Fibroblast of skin of scalp (primary cell): ENCODE measurements around the gene CRIP3.
"Not testable (repeated sequence)": the region's sequence is repeated elsewhere in the genome, so short reads cannot be mapped to it uniquely, and the experiment has no call there.

ENCODE experiments used
- DNase-seq: peaks from one replicate; pipeline ENCODE4 v3.0.0-alpha.2; 2013

CRIP3 gene

DNA sequence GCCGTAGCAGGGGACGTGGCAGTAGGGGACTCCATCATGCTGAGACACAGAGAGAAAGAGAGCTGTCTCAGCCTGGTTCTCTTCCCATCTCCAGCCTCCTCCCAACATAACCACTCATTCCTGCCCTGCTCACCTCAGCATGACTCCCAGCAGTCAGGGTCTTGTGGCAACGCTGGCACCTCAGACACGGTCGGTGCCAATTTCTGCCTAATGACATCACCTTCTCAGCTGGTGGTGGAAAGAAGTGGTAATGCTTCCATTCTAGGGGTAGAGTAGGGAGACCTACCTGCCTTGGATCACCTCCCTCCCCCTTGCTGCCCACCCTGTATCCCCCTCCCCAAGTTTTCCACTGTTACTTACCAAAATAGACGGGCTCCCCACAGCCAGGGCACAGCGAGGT is 2.5 kb downstream of the CRIP3 start:
- DNase-seq: no peak

DNA sequence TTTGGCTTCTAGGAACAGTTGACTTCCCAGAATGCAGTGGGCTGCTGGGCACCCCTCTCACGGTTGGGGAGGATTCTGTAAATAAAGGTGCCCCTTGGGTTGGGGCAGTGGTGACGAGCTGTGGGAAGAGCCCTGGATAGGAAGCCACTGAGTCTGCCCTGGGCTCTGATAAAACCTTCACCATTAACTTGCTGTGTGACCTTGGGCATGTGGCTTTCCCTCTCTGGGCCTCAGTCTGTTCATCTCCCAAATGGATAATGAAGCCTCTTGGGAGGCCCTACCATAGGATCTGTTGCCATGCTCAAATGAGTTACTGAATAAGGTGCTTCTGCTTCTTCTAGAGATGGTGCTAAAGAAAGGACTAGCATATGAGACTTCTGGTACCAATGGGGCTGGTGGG is 3.7 kb downstream of the CRIP3 start:
- DNase-seq: no peak

DNA sequence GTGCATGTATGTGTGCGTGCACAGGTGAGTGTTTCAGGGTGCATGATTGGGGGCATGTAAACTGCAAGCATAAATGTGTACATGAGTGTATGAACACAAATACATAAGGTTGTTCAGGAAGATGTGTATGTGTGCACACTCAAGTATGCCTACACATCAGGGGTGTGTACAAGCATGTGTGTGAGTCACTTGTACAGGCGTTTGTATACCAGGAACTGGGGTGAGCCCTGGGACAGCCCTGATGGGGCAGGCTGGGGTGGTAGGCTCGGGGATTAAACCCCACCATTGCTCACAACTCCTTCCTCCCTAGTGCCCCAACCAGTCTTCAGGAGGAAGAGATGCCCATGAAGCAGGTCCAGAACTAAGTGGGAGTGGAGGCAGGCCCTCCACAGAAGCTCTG is 4.3 kb downstream of the CRIP3 start:
- no peak for DNase-seq

DNA sequence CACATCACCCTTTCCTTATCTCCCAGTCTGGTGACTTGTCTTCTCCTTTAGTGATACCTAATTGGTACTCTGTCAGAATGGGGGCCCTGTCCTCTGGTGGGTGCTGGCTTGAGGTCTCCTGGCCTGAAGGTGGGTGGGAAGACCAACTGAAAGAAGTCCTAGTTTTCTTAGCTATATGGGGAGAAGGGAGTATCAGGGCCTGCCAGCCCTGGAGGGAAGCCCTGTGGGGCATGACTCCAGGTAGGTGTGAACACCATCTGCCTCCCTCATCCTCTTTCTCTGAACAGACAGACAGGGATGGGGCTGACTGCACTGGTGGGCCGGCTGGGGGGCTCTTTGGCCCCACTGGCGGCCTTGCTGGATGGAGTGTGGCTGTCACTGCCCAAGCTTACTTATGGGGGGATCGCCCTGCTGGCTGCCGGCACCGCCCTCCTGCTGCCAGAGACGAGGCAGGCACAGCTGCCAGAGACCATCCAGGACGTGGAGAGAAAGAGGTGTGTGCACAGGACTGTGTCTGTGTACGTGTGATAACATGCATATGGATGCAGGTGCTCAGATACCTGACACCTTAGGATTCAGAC is 4.8 kb downstream of the CRIP3 start:
- no peak for DNase-seq

DNA sequence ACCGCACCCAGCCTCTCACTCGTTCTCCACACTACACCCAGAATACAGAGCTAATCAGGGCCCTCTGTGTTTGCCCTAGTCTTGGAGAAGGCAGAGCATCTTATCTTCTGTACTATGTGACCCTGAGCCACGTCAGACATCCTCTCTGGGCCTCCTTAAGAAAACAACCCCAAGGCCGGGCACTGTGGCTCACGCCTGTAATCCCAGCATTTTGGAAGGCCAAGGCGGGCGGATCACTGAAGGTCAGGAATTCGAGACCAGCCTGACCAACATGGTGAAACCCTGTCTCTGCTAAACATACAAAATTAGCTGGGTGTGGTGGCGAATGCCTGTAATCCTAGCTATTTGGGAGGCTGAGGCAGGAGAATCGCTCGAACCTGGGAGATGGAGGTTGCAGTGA is 5.6 kb downstream of the CRIP3 start:
- not testable (repeated sequence) for DNase-seq

DNA sequence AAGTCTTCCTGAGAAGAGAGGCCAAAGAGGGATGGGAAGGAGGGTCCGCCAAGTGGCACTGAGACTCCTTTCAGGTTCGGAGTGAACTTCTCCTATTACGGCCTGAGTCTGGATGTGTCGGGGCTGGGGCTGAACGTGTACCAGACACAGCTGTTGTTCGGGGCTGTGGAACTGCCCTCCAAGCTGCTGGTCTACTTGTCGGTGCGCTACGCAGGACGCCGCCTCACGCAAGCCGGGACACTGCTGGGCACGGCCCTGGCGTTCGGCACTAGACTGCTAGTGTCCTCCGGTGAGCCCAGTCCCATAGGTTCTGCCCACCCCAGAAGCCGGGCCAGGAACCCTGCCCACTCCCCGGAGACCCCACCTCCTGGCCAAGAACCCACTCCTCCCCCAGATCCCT is 6.5 kb downstream of the CRIP3 start:
- no peak for DNase-seq

DNA sequence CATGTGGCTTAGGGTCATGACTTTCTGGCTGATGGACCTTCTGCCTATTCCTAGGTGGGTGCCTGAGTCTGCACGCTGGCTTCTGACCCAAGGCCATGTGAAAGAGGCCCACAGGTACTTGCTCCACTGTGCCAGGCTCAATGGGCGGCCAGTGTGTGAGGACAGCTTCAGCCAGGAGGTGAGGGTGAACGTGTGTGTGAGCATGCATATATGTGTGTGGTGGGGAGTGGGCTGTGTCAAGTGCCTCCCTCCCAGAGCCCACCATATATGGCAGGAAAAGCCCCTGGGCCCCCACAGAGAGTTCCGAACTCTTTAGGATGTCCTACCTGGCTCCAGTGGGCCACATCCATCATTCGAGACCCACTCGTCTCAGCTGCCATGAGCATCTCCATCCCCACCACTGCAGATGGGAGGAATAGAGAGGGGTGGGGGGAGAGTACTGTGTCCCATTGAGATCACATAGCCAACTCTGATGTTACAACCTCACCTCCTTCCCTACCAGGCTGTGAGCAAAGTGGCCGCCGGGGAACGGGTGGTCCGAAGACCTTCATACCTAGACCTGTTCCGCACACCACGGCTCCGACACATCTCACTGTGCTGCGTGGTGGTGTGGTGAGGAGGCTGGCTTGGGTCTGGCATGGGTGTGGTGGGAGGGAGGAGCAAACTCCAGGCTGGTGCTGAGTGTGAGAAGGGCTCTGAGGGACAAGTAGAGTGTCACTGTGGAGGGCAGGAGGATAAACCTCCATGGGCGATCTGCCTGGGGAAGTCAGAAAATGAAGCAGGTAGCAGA is 7.3 kb downstream of the CRIP3 start:
- DNase-seq: no peak

DNA sequence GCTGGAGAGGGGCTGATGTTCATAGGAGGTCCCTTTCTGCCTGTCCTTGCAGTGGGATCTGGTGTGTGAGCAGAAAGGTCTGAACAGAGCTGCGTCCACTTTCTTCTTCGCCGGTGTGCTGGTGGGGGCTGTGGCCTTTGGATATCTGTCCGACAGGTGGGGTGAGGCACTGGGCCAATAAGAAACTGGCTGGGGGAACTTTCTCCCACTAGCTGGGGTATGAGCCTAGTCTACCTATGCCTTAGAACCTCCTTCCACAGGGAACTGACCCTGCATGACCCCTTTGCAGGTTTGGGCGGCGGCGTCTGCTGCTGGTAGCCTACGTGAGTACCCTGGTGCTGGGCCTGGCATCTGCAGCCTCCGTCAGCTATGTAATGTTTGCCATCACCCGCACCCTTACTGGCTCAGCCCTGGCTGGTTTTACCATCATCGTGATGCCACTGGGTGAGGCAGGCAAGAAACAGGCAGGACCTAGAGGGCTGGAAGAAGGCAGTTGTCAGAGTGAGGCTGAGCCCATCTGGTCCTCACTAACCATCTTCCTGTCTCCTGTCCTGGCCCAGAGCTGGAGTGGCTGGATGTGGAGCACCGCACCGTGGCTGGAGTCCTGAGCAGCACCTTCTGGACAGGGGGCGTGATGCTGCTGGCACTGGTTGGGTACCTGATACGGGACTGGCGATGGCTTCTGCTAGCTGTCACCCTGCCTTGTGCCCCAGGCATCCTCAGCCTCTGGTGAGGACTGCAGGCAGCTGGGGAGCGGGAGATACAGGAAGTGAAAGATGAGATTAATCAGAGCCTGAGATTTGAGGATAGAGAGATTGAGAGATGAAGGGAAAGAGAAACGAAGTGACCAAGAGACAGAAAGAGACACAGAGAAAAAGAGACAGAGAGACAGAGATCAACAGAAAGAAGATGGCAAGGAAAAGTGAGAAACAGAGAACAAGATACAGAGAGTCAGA is 9.0 kb downstream of the CRIP3 start:
- DNase-seq: no peak

DNA sequence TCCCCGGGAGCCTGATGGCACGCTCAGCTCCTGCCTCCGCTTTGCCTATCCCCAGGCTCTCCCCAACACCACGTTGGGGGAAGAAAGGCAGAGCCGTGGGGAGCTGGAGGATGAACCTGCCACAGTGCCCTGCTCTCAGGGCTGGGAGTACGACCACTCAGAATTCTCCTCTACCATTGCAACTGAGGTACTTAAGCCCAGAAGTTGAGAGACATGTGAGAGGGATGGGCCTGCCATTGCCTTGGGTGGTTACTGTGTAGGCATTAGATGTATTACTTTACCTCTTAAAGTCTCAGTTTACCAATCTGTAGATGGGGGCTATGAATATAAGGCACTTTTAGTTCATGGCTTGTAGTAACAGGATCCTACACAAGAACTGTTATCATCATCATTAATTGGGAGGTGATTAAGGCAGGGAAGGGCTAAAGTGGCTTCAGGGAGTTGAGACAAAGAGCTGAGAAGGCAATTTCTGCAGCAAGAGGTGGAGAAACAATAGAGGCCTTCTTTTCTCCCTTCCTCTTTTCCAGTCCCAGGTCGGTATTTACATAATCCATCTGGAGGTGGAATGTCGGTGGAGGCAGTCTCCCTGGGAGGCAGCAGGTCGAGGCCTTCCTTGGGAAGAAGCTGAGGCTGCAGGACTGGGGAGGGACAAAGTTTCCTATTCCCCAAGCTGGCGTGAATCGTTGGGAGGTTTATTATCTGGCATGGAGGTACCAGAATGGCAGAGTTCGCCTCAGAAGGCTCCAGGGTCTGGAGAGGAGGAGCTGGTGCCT is 9.9 kb downstream of the CRIP3 start:
- no peak for DNase-seq

DNA sequence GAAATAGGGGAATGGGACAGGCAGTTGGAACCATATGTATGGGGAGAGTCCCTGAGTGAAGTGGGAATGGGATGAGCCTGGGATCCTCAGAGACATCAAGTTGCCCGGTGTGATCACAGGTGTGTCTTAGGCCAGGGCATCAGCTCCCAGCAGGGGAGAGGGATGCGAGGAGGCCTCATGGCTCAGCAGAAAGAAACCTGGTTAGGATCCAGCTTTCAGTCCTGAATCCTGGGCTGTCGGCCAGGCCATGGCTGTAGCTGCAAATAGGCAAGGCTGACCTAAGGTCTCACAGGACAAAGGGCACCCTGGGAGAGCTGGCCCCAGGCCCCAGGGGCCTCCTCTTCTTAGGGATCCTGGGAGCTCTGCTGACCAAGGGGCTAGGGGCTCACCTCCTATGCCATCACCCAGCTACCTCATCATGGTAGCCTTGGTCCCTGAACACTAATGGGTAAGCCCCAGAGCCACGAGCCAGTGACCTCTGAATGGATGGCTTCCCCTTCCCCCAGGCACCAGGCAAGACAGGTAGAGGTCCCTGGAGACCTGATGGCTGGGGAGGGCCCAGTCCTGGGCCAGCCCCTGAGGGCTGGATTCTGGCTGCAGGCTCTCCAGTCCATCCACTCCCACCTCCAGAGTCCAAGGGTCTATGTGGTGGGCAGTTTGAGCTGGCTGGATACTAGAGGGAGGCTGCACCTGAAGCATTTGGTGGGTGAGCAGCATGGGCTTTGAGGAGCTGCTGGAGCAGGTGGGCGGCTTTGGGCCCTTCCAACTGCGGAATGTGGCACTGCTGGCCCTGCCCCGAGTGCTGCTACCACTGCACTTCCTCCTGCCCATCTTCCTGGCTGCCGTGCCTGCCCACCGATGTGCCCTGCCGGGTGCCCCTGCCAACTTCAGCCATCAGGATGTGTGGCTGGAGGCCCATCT is 10.7 kb downstream of the CRIP3 start, which contains the start of gene SLC22A7:
SLC22A7 (plus strand) TSS at position 617 of the 921 bp plus-strand sequence; CDS start at position 716, 99 bp downstream.
- DNase-seq: no peak

DNA sequence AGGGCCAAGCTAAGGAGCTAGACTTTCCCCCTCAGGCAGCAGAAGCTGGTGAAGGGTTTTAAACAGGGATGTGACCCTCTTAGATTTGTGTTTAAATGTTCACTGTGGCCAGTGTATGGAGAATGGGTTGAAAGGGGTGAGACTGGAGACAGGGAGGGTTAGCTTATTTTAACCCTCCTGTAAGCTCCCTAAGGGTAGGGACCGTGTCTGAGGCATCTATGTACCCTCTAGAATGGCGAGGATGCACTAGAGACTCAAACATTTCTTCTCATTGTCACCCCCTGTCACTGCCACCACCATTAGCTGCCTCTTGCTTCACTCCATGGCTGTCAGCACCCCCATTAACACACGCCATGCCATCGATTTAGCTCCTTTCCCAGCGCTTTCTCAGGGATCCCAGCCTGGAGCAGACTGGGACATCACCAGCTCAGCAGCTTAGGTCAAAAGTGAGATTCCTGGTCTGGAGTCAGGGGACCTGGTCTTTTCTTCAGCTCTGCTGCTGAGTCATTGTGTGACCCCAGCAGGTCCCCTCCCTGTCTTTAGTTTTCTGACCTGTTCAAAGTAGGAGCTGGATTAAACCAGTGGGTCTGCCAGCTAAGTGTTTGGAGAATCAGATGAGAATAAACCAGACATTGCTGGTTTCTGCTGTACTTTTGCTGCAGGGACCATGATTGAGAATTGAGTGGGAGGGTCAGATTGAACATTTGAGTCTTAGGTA is 11.7 kb downstream of the CRIP3 start:
- DNase-seq: no peak

DNA sequence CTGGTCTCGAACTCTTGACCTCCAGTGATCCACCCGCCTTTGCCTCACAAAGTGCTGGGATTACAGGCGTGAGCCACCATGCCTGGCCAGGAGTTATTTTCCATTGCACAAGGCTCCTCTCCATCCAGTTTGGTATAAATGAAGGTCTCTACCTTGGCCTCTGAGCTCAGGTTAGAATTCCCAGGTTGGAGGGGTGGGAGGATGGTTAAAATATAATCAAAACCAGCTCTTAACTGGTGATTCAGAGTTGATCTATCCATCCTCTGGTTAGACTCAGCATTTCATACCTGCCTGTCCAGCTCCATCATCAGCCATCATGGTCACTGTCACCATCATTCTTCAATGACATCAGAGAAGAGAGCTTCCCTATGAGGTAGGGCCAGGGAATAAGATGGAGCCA is 13.2 kb downstream of the CRIP3 start:
- no peak for DNase-seq

DNA sequence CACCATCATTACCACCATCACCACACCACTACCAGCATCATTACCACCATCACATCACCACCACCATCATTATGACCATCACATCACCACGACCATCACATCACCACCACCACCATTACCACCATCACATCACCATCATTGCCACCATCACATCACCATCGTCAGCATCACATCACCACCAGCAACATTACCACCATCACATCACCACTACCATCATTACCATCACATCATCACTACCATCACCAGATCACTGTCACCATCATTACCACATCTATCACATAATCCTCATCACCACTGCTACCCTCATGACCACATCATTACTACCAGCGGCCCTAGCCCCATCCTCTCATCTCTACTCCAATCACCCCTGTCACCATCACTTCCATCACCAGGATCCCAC is 14.1 kb downstream of the CRIP3 start:
- no peak for DNase-seq

DNA sequence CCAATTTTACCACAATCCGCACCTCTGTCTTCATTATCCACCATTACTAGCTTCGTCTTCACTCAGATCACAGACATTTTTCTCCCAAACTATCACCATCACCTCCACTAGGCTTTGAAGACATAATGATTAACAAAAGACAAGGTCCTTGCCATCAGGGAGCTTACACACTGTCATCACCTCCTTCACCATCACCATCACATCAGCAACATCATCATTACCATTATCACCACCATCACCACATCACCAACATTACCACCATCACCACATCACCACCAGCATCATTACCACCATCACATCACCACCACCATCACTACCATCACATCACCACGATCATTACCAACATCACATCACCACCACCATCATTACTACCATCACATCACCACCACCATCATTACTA is 14.9 kb downstream of the CRIP3 start:
- DNase-seq: no peak

DNA sequence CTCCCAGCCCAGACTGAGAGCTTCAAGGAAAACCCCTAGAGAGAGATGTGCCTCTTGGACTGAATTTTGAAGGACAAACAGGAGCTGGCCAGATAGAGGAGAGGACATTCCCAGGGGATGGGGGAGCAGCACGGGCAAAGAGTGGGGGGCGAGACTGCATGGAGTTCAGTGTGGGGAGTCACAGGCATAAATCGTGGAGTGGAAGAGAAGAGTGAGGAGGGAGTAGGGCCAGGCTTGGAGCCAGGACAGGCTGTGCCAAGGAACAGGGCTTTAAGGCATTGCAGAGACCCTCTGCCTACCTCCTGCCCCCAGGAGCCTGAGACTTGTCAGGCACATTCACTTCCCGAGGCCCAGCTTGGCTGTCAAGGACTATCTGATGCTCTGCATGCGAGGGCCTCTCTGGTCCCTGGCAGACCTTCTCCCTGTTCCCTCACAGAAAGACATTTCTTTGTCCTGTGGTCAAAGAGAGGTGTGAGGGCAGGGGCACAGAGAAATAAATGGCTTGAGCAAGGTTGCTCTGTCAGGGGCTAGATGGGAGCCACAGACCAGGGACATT is 15.8 kb downstream of the CRIP3 start:
- no peak for DNase-seq

DNA sequence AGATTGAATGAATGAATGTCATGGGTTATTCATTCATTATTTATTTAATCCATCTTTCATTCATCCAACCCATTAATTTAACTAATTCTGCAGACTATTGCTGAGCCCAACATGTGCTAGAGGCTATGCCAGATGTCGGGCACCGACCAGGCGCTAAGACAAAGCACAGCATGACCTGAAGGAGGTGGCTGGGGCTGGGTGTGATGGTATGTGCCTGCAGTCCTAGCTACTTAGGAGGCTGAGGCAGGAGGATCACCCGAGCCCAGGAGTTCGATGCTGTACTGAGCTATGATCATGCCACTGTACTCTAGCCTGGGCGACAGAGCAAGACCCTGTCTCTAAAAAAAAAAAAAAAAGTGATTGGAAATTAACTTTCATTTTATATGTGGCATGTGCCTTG is 16.3 kb downstream of the CRIP3 start:
- no peak for DNase-seq

DNA sequence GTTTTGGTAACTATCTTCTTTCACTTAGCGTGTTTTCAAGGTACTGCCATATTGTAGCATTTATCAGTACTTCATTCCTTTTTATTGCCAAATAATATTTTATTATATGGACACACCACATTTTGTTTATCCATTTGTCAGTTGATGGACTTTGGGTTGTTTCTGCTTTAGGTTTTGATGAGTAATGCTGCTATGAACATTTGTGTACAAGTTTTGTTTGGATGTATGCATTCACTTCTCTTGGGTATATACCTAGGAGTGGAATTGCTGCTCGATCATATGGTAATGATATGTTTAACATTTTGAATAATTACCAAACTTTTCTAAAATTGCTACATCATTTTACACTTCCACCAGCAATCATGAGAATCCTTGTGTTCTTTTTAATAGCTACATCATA is 16.9 kb downstream of the CRIP3 start:
- no peak for DNase-seq

DNA sequence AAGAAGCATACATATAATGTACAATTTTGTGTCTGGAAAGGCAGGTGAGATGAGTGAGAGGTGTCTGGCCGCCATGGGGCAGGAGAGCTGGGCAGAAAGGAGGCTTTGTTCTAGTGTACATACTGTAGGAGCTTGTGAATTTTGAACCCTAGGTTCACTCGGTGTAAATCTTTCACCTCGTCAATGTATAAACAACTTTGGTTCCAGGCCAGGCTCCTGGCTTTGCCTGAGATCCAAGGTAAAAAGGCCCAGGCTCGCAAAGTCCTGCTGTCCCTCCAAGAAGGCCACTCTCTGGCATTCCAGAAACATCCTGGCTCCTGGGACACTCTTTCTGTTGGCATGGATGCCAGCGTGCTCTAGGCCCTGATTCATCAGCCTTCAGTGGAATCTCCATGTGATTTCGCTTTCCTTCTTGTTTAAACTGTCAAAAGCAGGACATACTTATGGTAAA is 17.7 kb downstream of the CRIP3 start:
- DNase-seq: no peak

DNA sequence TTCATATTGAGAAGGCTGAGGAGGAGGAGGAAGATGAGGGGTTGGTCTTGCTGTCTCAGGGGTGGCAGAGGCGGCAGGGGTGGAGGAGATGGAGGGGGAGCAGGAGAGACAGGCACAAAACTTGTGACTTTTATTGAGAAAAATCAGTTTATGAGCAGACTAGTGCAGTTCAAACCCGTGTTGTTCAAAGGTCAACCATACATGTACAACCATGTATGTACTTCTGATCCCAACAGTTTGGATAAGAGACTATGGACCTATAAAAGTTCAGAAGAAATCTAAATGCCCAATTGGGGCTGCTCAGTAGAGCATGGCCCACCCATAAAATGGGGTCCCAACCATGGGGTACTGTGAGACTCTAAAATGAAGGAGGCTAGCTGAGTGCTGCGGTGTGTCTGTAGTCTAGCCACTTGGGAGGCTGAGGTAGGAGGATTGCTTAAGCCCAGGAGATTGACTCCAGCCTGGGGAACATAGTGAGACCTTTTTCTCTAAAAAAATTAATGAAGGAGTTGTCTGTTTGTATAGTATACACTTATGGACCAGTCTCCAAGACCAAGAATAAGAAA is 18.2 kb downstream of the CRIP3 start:
- DNase-seq: no peak
